ENCODE measurements around the gene ELL.

ELL gene

GRCh38 chr19:18536475-18536874 is 14.6 kb upstream of the ELL start:
- peaks cover 49% of the 10 kb centered on the region for H3K36me3 ChIP-seq (replicated peaks)
- no peak for DNase-seq
- no peak overlapping the region for H3K4me3 ChIP-seq (ENCODE audit: low read depth, low read length)
- H3K27ac ChIP-seq = no peak overlapping the region
- no peaks in the 10 kb centered on the region for H3K27me3 ChIP-seq (replicated peaks)
- in situ Hi-C loops (cut with HindIII; ENCODE audit: low pct_ligation_motif_present, low sequenced_read_pairs) = no loop called here
- TF ChIP-seq, protein P1, sequence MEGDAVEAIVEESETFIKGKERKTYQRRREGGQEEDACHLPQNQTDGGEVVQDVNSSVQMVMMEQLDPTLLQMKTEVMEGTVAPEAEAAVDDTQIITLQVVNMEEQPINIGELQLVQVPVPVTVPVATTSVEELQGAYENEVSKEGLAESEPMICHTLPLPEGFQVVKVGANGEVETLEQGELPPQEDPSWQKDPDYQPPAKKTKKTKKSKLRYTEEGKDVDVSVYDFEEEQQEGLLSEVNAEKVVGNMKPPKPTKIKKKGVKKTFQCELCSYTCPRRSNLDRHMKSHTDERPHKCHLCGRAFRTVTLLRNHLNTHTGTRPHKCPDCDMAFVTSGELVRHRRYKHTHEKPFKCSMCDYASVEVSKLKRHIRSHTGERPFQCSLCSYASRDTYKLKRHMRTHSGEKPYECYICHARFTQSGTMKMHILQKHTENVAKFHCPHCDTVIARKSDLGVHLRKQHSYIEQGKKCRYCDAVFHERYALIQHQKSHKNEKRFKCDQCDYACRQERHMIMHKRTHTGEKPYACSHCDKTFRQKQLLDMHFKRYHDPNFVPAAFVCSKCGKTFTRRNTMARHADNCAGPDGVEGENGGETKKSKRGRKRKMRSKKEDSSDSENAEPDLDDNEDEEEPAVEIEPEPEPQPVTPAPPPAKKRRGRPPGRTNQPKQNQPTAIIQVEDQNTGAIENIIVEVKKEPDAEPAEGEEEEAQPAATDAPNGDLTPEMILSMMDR (IDR thresholded peaks at IDR 0.05; ENCODE audit: low read depth, low read length, missing control alignments) = no peak

DNA sequence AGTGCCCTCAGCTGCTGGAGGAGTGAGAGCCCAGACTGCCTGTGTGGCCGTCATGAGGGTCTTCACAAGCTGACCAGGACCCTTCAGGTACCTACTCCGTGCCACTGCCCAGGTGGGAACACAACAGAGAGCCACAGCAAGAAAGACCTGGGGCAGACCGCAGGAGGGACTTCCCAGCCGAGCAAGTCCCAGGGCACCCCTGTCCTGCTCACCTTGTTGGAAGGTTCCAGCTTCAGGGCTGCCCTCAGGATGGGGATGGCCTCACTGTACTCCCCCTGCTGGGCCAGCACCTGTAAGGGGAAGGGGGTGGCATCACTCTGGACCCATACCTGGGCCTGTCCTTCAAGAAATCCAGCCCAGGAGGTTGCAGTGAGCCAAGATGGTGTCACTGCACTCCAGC is 11.2 kb upstream of the ELL start:
- Histone ChIP-seq H3K4me3 (ENCODE audit: low read depth, low read length) (no peak overlapping the region), H3K27me3 (replicated peaks) (no peaks in the 10 kb centered on the region), H3K27ac (no peak overlapping the region), H3K36me3 (replicated peaks) (peaks cover 29% of the 10 kb centered on the region)
- TF ChIP-seq, protein P1 (IDR thresholded peaks at IDR 0.05; ENCODE audit: low read depth, low read length, missing control alignments) = peak; percentile 8
- in situ Hi-C loops (cut with HindIII; ENCODE audit: low pct_ligation_motif_present, low sequenced_read_pairs) = no loop called here
- DNase-seq = no peak

DNA sequence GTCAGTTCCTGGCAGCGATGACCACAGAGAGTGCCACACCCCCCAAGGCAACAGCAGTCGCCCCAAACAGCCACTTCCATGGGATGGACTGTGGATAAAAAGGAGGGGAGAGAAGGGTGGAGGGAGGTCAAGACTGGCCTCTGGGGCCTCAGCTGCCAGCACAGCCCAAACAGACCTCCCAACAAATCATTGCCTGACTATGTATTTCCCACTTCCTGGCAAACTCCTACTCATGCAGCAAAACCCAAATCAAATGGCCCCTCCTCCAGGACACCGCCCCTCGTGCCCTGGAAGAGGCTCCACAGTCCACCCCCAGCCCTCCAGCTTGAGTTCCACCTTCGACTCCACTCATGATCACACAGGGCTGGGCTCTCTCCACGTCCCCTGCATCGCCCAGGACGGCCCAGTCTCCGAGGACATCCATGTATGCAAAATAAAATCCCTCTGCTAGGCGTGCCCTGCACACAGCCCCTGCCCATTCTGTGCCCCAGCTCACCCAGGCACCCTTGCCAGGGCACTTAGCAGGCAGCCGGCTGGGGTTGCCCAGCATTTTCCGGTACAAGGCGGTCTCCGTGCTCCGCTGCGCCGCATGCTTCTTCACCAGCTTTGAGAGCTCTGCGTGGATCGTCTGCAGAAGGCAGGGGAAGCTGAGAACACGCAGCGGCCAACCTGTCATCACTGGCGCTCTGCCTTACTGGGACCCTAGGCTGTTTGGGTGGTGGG is 10.5 kb upstream of the ELL start:
- no peak for DNase-seq
- Histone ChIP-seq H3K36me3 (replicated peaks) (peaks cover 22% of the 10 kb centered on the region), H3K27me3 (replicated peaks) (no peaks in the 10 kb centered on the region), H3K4me3 (ENCODE audit: low read depth, low read length) (no peak overlapping the region), H3K27ac (no peak overlapping the region)
- TF ChIP-seq, protein P1 (IDR thresholded peaks at IDR 0.05; ENCODE audit: low read depth, low read length, missing control alignments) = no peak
- in situ Hi-C loops (cut with HindIII; ENCODE audit: low pct_ligation_motif_present, low sequenced_read_pairs) = no loop called here

- TF ChIP-seq, protein P1 (IDR thresholded peaks at IDR 0.05; ENCODE audit: low read depth, low read length, missing control alignments) = no peak
- H3K36me3 ChIP-seq (replicated peaks) = peaks cover 15% of the 10 kb centered on the region
- no peak for DNase-seq
- in situ Hi-C loops (cut with HindIII; ENCODE audit: low pct_ligation_motif_present, low sequenced_read_pairs) = no loop called here
- no peak overlapping the region for H3K4me3 ChIP-seq (ENCODE audit: low read depth, low read length)
- no peaks in the 10 kb centered on the region for H3K27me3 ChIP-seq (replicated peaks)
- no peak overlapping the region for H3K27ac ChIP-seq
Observed at GRCh38 chr19:18531485-18531884, 9.6 kb upstream of the ELL start.

- TF ChIP-seq, protein P1 (IDR thresholded peaks at IDR 0.05; ENCODE audit: low read depth, low read length, missing control alignments) = no peak
Observed at GRCh38 chr19:18529782-18530181, 7.9 kb upstream of the ELL start.

DNA sequence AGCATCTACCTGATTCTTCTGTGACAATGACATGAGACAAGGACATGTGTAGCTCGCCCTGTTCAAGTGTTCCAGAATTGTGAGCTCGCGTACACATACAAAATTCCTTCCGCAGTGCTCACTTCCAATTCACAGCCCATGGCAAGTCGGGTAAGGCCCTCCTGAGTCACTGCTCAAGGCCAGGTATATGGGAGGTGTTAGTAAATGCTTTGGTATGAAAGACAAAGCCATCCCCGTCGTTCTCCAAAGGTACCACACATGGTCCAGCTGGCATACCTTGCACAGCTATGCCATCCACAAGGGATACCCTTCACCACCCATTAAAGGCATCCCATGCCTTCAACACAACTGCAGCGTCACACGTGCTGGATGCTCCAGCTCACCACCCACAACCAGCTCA is 4.4 kb upstream of the ELL start:
- H3K4me3 ChIP-seq (ENCODE audit: low read depth, low read length) = no peak overlapping the region
- in situ Hi-C loops (cut with HindIII; ENCODE audit: low pct_ligation_motif_present, low sequenced_read_pairs) = no loop called here
- TF ChIP-seq, protein P1 (IDR thresholded peaks at IDR 0.05; ENCODE audit: low read depth, low read length, missing control alignments) = no peak
- H3K27ac ChIP-seq = no peak overlapping the region
- H3K27me3 ChIP-seq (replicated peaks) = no peaks in the 10 kb centered on the region
- peaks cover 1% of the 10 kb centered on the region for H3K36me3 ChIP-seq (replicated peaks)
- no peak for DNase-seq

More at GRCh38 chr19:18529782-18530181, 7.9 kb upstream of the ELL start:
- in situ Hi-C loops (cut with HindIII; ENCODE audit: low pct_ligation_motif_present, low sequenced_read_pairs) = no loop called here
- peaks cover 8% of the 10 kb centered on the region for H3K36me3 ChIP-seq (replicated peaks)
- no peak overlapping the region for H3K27ac ChIP-seq
- H3K27me3 ChIP-seq (replicated peaks) = no peaks in the 10 kb centered on the region
- no peak overlapping the region for H3K4me3 ChIP-seq (ENCODE audit: low read depth, low read length)
- DNase-seq = no peak

All from brain microvascular endothelial cell (primary cell).